ENCODE results near the gene ST7.
"Not testable (repeated sequence)": the region's sequence is repeated elsewhere in the genome, so short reads cannot be mapped to it uniquely, and the experiment has no call there.

Gene ST7

GRCh38 chr7:116967254-116967922 lies 14.1 kb downstream of the ST7 start:
- Histone ChIP-seq H3K36me3 (ENCODE audit: insufficient read depth, low read length) (no peaks in the 10 kb centered on the region), H3K4me3 (no peak overlapping the region), H3K9ac (ENCODE audit: insufficient read length) (no peak overlapping the region), H3K9me3 (ENCODE audit: low read depth, low read length) (no peaks in the 10 kb centered on the region), H3K27ac (no peak overlapping the region)
- DNase-seq (ENCODE audit: low read depth, low spot score), result no peak
- TF ChIP-seq FOXP2 (optimal IDR thresholded peaks at IDR 0.05; ENCODE audit: control extremely low read depth, extremely low read length, insufficient read depth), result no peak
- no peak for TF ChIP-seq EZH2 (IDR thresholded peaks at IDR 0.05)
- no peak for TF ChIP-seq POLR2AphosphoS5 (IDR thresholded peaks at IDR 0.05; ENCODE audit: borderline replicate concordance, low read depth, low read length)

- no peak for DNase-seq (ENCODE audit: low read depth, low spot score)
- Histone ChIP-seq H3K9ac (ENCODE audit: insufficient read length) (no peak overlapping the region), H3K36me3 (ENCODE audit: insufficient read depth, low read length) (no peaks in the 10 kb centered on the region), H3K4me3 (no peak overlapping the region), H3K9me3 (ENCODE audit: low read depth, low read length) (no peaks in the 10 kb centered on the region), H3K27ac (no peak overlapping the region)
- no peak for TF ChIP-seq EZH2 (IDR thresholded peaks at IDR 0.05)
- TF ChIP-seq POLR2AphosphoS5 (IDR thresholded peaks at IDR 0.05; ENCODE audit: borderline replicate concordance, low read depth, low read length), result no peak
- no peak for TF ChIP-seq FOXP2 (optimal IDR thresholded peaks at IDR 0.05; ENCODE audit: control extremely low read depth, extremely low read length, insufficient read depth)
Observed at GRCh38 chr7:116967983-116968382, 14.7 kb downstream of the ST7 start.

- Histone ChIP-seq H3K27ac (no peak overlapping the region), H3K4me3 (no peak overlapping the region), H3K36me3 (ENCODE audit: insufficient read depth, low read length) (no peaks in the 10 kb centered on the region), H3K9me3 (ENCODE audit: low read depth, low read length) (no peaks in the 10 kb centered on the region), H3K9ac (ENCODE audit: insufficient read length) (no peak overlapping the region)
- TF ChIP-seq POLR2AphosphoS5 (IDR thresholded peaks at IDR 0.05; ENCODE audit: borderline replicate concordance, low read depth, low read length) (no peak), EZH2 (IDR thresholded peaks at IDR 0.05) (no peak), FOXP2 (optimal IDR thresholded peaks at IDR 0.05; ENCODE audit: control extremely low read depth, extremely low read length, insufficient read depth) (no peak)
- no peak for DNase-seq (ENCODE audit: low read depth, low spot score)
Observed at GRCh38 chr7:116968631-116969030, 15.3 kb downstream of the ST7 start.

GRCh38 chr7:116969371-116969902 lies 16.1 kb downstream of the ST7 start:
- TF ChIP-seq EZH2 (IDR thresholded peaks at IDR 0.05) (no peak), POLR2AphosphoS5 (IDR thresholded peaks at IDR 0.05; ENCODE audit: borderline replicate concordance, low read depth, low read length) (no peak), FOXP2 (optimal IDR thresholded peaks at IDR 0.05; ENCODE audit: control extremely low read depth, extremely low read length, insufficient read depth) (no peak)
- no peak for DNase-seq (ENCODE audit: low read depth, low spot score)

GRCh38 chr7:116970238-116970910 lies 17.1 kb downstream of the ST7 start:
- H3K9me3 ChIP-seq (ENCODE audit: low read depth, low read length), result no peaks in the 10 kb centered on the region
- H3K27ac ChIP-seq, result no peak overlapping the region
- no peak for DNase-seq (ENCODE audit: low read depth, low spot score)
- no peak for TF ChIP-seq POLR2AphosphoS5 (IDR thresholded peaks at IDR 0.05; ENCODE audit: borderline replicate concordance, low read depth, low read length)
- no peak for TF ChIP-seq FOXP2 (optimal IDR thresholded peaks at IDR 0.05; ENCODE audit: control extremely low read depth, extremely low read length, insufficient read depth)
- TF ChIP-seq EZH2 (IDR thresholded peaks at IDR 0.05), result no peak
- no peak overlapping the region for H3K9ac ChIP-seq (ENCODE audit: insufficient read length)
- H3K4me3 ChIP-seq, result no peak overlapping the region
- no peaks in the 10 kb centered on the region for H3K36me3 ChIP-seq (ENCODE audit: insufficient read depth, low read length)

More at GRCh38 chr7:116969371-116969902, 16.1 kb downstream of the ST7 start:
- no peaks in the 10 kb centered on the region for H3K9me3 ChIP-seq (ENCODE audit: low read depth, low read length)
- H3K27ac ChIP-seq, result no peak overlapping the region
- no peak overlapping the region for H3K9ac ChIP-seq (ENCODE audit: insufficient read length)
- no peak overlapping the region for H3K4me3 ChIP-seq
- no peaks in the 10 kb centered on the region for H3K36me3 ChIP-seq (ENCODE audit: insufficient read depth, low read length)

DNA sequence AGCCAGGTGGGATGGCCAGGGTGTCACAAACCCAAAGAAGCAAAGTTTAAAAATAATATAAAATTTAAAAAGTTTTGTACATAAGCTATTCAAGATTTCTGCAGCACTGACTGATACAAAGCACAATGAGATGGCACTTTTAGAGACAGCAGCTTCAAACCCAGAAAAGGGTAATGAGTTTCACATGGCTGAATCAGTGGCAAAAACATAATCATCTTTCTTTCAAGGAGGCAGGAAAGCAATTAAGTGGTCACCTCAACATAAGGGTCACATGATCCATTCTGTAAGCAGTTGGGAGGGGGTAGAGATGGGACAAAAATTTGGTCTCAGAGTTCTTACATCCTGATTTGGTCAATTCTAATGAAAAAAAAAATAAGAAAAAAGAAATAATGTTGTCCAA lies 17.9 kb downstream of the ST7 start:
- H3K27ac ChIP-seq; H3K9me3 ChIP-seq (ENCODE audit: low read depth, low read length); H3K36me3 ChIP-seq (ENCODE audit: insufficient read depth, low read length); H3K9ac ChIP-seq (ENCODE audit: insufficient read length); H3K4me3 ChIP-seq; DNase-seq (ENCODE audit: low read depth, low spot score): not testable (repeated sequence)

DNA sequence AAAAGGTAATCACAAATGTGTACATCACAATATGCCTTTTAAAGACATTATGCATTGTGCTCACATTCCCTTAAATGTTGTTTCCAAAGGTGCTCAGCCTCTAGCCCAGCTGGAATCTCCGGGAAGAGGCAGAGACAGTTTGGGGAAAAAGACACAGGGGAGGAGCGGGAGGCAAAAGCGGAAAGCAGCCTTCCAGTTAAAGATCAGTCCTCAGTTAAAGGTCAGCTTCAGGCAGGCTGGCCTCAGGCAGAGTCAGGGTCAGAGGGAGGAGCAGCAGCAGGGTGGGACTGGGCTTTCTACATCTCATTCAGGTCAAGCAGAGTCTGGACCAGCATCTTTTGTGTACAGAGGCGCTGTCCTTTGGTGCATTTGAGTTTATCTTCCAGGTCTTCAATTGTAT lies 18.6 kb downstream of the ST7 start:
- Histone ChIP-seq H3K9me3 (ENCODE audit: low read depth, low read length) (no peaks in the 10 kb centered on the region), H3K27ac (no peak overlapping the region), H3K36me3 (ENCODE audit: insufficient read depth, low read length) (no peaks in the 10 kb centered on the region), H3K4me3 (no peak overlapping the region), H3K9ac (ENCODE audit: insufficient read length) (no peak overlapping the region)
- TF ChIP-seq FOXP2 (optimal IDR thresholded peaks at IDR 0.05; ENCODE audit: control extremely low read depth, extremely low read length, insufficient read depth), result no peak
- TF ChIP-seq EZH2 (IDR thresholded peaks at IDR 0.05), result no peak
- TF ChIP-seq POLR2AphosphoS5 (IDR thresholded peaks at IDR 0.05; ENCODE audit: borderline replicate concordance, low read depth, low read length), result no peak
- no peak for DNase-seq (ENCODE audit: low read depth, low spot score)

- H3K36me3 ChIP-seq (ENCODE audit: insufficient read depth, low read length); H3K9ac ChIP-seq (ENCODE audit: insufficient read length); H3K9me3 ChIP-seq (ENCODE audit: low read depth, low read length); H3K27ac ChIP-seq; DNase-seq (ENCODE audit: low read depth, low spot score); H3K4me3 ChIP-seq: not testable (repeated sequence)
Observed at GRCh38 chr7:116975024-116975423, 21.7 kb downstream of the ST7 start.

- 0 out of 2 replicates have a peak overlapping the region, but pooled peaks have one; percentile 29 for H3K4me3 ChIP-seq
- TF ChIP-seq POLR2AphosphoS5 (IDR thresholded peaks at IDR 0.05; ENCODE audit: borderline replicate concordance, low read depth, low read length), result no peak
- TF ChIP-seq FOXP2 (optimal IDR thresholded peaks at IDR 0.05; ENCODE audit: control extremely low read depth, extremely low read length, insufficient read depth), result peak; percentile 88
- H3K27ac ChIP-seq, result peak overlapping the region; percentile 27
- no peaks in the 10 kb centered on the region for H3K36me3 ChIP-seq (ENCODE audit: insufficient read depth, low read length)
- H3K9me3 ChIP-seq (ENCODE audit: low read depth, low read length), result no peaks in the 10 kb centered on the region
- H3K9ac ChIP-seq (ENCODE audit: insufficient read length), result no peak overlapping the region
- no peak for DNase-seq (ENCODE audit: low read depth, low spot score)
Observed at GRCh38 chr7:116977172-116977571, 23.9 kb downstream of the ST7 start.

All from SK-N-MC (cell line).